ENCODE measurements around the gene P2RY8.

GRCh38 chrX:1465286-1466231 is 71.4 kb downstream of the P2RY8 start:
- TF ChIP-seq CTCF (IDR thresholded peaks at IDR 0.05), result no peak
- TF ChIP-seq EZH2phosphoT487 (IDR thresholded peaks at IDR 0.05), result no peak
- TF ChIP-seq EZH2 (IDR thresholded peaks at IDR 0.05), result no peak

Data from neural progenitor cell (in vitro differentiated cells).